Limb (tissue), 2 donors: ENCODE results near the gene AKAP12.
A peak's percentile ranks its signal among the peaks of the same experiment; 100 is the strongest.
"Not testable (repeated sequence)": the region's sequence is repeated elsewhere in the genome, so short reads cannot be mapped to it uniquely, and the experiment has no call there.

Experiments used
- DNase-seq, 2 donors: peaks; one replicate each; pipeline ENCODE4 v3.0.0-alpha.2; 2016; ENCODE audit errors: extremely low spot score in 2 of 2

AKAP12 gene

DNA sequence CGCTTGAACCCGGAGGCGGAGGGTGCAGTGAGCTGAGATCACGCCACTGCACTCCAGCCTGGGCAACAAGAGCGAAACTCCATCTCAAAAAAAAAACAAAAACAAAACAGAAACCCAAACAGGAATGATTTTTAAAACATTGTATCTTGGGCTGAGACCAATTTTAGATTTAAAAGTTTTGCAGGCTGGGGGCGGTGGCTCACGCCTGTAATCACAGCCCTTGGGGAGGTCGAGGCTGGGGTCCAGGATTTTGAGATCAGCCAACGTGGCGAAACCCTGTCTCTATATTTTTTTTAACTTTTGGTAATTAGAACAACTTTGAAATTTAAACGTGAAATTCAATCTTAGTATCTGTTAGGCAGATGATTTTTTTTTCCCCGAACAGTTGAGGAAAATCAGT, 70.5 kb downstream of the AKAP12 start:
- no peak for DNase-seq

DNA sequence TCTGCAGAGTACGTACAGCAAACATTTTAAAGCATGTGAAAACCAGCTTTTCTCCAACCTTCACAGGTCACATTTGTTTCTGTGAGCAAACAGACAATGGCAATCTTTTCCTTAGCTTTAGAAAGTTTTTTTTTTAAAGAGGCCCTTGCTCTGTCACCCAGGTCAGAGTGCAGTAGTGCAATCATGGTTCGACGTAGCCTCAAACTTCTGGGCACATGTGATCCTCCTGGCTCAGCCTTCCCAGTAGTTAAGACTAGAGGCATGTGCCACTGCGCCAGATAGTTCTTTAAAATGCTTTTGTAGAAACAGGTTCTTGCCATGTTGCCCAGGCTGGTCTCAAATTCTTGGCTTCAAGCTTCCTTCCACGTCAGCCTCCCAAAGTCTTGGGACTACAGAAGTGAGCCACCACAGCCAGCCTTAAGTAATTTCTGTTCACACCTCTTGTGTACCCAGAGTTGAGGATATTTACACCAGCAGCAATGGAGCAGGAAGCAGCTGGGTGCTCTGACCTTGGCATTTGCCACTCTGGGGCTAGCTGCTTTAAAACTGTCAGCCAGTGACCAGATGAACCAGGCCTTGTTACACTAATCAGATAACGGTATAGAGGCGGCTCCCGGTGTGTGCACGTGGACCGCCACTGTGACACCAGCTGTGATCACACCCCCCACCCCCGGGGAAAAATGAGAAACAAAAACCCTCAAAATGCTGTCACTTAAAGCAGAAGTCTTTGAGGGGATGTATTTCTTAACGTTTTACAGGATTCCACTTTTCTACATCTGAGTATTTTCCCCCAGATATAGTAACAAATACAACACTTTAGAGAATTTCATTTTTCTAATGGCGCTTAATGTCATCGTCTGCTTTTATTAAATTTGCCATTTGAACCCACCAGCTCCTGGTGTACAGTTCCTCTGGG, 71.3 kb downstream of the AKAP12 start:
- no peak for DNase-seq

GRCh38 chr6:151313066-151313491, 73.3 kb downstream of the AKAP12 start:
- no peak for DNase-seq

DNA sequence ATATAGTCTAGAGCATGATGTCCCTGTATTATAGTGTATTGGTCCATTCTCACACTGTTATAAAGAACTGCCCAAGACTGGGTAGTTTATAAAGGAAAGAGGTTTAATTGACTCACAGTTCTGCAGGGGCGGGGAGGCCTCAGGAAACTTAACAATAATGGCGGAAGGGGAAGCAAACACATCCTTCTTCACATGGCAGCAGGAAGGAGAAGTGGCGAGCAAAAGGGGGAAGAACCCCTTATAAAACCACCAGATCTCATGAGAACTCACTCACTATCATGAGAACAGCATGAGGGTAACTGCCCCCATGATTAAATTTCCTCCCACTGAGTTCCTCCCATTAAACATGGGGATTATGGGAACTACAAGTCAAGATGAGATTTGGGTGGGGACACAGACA, 75.9 kb downstream of the AKAP12 start:
- not testable (repeated sequence) for DNase-seq

GRCh38 chr6:151317103-151317994, 77.6 kb downstream of the AKAP12 start:
- DNase-seq = no peak

DNA sequence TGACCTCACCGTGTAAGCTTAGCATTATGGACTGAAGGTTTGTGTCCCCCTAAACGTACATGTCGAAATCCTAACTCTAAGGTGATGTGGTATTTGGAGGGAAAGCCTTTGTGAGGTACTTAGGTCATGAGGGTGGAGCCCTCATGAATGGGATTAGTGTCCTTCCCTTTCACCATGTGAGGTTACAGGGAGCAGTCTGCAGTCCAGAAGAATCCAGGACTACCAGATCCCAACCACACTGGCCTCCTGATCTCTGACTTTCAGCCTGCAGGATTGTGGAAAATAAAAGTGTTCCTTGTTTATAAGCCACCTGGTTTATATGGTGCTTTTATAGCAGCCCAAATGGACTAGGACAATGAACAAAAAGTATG, 78.2 kb downstream of the AKAP12 start:
- DNase-seq = no peak

GRCh38 chr6:151320140-151320539, 80.4 kb downstream of the AKAP12 start:
- no peak for DNase-seq

GRCh38 chr6:151321438-151321837, 81.7 kb downstream of the AKAP12 start:
- no peak for DNase-seq

- no peak for DNase-seq
Measured at GRCh38 chr6:151322570-151322969, 82.8 kb downstream of the AKAP12 start.

GRCh38 chr6:151323791-151324487, 84.2 kb downstream of the AKAP12 start:
- DNase-seq = peak; percentile 94

DNA sequence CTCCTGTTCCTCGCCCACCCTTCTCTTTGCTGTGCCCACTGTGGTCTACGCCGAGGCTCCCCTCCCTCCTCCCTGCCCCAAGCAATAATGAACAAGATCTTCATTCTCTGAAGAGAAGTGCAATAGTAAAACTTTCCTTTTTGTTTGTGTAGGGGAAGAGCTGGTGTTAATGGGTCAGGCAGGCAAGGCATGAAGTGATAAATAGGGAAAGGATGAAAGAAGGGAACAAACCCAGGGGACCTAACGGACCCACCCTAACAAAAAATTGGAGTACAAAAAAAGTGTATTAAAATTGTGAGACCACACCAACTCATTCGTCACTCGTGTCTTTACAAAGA, 84.7 kb downstream of the AKAP12 start:
- no peak for DNase-seq

- DNase-seq = peak; percentile 62 to 70
Measured at GRCh38 chr6:151325075-151326050, 85.6 kb downstream of the AKAP12 start.

GRCh38 chr6:151326116-151326825, 86.5 kb downstream of the AKAP12 start:
- no peak for DNase-seq

DNA sequence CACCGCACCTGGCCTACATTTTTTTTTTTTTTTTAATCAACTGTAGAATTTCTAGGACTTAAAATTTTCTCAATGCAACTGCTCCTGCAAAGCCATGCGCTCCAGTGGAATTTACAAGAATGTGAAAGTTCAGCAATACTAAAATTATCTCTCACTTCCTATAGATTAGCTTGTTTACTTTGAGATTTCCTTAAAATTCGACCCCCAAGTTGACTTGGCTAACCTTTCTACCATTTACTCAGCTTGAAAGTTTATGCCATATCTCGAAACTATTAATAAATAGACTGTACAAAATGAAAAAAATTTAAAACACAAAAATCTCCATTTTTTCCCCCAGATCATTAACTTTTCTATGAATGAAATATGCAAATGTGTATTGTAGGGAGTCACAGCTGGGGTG, 87.3 kb downstream of the AKAP12 start:
- DNase-seq = no peak

DNA sequence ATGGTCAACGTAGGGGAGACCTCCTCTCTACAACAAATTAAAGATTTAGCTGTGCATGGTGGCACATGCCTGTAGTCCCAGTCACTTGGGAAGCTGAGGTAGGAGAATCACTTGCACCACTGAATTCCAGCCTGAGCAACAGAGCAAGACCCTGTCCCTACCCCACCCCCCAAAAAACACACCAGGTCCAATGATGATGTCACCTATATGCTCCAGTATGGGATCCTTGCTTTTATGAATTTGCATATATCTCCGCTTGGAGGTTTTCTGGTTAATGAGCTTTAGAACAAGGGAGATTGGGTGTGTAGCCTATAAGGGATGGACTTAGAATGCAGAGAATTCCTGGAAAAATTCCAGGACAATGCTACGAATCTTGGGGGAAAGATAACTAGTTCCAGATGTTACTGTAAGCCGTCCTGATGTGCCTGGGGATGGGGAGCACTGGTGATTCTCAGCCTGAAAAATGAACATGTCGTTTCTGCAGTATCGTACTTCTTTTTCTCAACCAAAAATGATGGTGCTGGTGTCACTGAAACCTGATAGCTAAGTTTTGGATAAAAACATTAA, 90.4 kb downstream of the AKAP12 start:
- peak in 1 of 2 donors; percentile 68 for DNase-seq

DNA sequence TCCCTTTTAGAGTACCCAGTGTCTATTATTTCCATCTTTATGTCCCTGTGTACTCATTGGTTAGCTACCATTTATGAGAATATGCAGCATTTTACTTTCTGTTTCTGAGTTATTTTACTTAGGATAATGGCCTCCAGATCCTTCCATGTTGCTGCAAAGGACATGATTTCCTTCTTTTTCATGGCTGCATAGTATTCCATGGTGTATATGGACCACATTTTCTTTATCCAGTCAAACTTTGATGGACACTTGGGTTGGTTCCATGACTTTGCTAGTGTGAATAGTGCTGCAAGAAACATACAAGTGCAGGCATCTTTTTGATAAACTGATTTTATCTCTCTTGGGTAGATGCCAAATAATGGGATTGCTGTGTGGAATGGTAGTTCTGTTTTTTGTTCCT, 96.2 kb downstream of the AKAP12 start:
- DNase-seq = no peak

DNA sequence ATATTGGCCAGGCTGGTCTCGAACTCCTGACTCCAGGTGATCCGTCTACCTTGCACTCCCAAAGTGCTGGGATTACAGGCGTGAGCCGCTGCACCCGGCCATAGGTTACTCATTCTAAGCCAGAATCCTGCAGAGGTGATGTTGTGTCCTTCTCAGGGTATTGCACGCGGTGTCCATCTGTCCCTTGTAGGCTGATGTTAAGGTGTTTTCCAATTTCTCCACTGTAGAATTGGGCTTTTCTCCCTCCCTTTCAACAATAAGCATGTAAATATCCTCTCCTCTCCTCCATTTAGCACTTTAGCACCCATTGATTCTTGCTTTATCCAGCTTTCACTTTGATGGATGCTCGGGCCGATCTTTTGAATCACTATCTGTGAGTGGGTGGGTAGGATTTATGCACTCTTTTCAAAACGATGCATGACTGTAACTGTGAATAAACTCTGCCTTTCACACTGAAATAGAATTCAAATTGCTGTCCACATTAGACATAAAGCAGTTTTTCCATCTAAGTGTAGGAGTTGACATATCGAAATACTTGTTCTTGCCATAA, 99.0 kb downstream of the AKAP12 start:
- DNase-seq = no peak

DNA sequence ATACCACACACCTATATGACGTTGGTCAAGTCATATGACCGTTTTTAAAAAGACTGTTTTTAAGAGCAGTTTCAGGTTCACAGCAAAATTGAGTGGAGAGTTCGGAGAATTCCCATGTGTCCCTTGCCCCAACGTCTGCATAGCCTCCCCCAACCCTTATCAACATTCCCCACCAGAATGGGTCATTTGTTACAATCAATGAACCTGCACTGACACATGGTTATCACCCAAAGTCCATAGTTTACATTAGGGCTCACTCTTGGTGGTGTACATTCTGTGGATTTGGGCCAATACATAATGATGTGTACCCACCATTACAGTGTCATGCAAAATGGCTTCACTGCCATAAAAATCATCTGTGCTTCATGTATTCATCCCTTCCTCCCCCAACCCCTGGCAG, 99.6 kb downstream of the AKAP12 start:
- no peak for DNase-seq

- DNase-seq = no peak
Measured at GRCh38 chr6:151340219-151340978, 100.6 kb downstream of the AKAP12 start.
